Right lobe of liver (tissue), 6 donors: ENCODE results near the gene SLC10A7. TPM values are rescaled to one million over a fixed set of nuclear protein-coding genes. Genes with fewer than 3 reads are reported as not detected.

Experiments
- ATAC-seq, 4 donors: fragments of 200-7000 bp; cut with Tn5 transposase; one replicate each; pipeline ENCODE4 v1.9.1; 2020; ENCODE audit warnings: mild to moderate bottlenecking in 4 of 4, moderate library complexity in 4 of 4
- DNase-seq, 3 donors: peaks; one replicate each; pipeline ENCODE4 v3.0.0-alpha.2; 2020
- H3K27ac ChIP-seq, 3 donors: fragments of 200-600 bp; one replicate each; pipeline ENCODE4 v1.8.0; 2022
- H3K27me3 ChIP-seq, 2 donors: fragments of 200-600 bp; one replicate each; pipeline ENCODE4 v1.8.0; 2022
- H3K36me3 ChIP-seq, 4 donors: fragments of 200-600 bp; sonication (generic) in 1 of 4; one replicate each; pipeline versions ENCODE4 v1.5.1 to v1.8.0; 2017 to 2022; ENCODE audit warnings: control low read depth in 1 of 4
- H3K4me1 ChIP-seq, 4 donors: fragments of 200-600 bp; sonication (generic) in 1 of 4; one replicate each; pipeline versions ENCODE4 v1.5.1 to v1.8.0; 2017 to 2022; ENCODE audit warnings: control low read depth in 1 of 4
- H3K4me3 ChIP-seq, 3 donors: fragments of 200-600 bp; one replicate each; pipeline ENCODE4 v1.8.0; 2022
- H3K9me3 ChIP-seq, 4 donors: fragments of 200-600 bp; sonication (generic) in 1 of 4; one replicate each; pipeline versions ENCODE4 v1.5.1 to v1.8.0; 2017 to 2022; ENCODE audit warnings: control low read depth in 1 of 4
- POLR2A ChIP-seq: fragments of 450-650 bp; IDR thresholded peaks from one replicate; pipeline ENCODE4 v1.6.1; 2017; ENCODE audit warnings: antibody characterized with exemption, mild to moderate bottlenecking
- WGBS: methylation state at CpG from one replicate; pipeline ENCODE4 v1.1.6; 2018; ENCODE audit warnings: low coverage, low lambda C conversion rate; ENCODE audit not compliant: insufficient coverage; ENCODE audit errors: missing lambda C conversion rate; 5-methylcytosine and 5-hydroxymethylcytosine counted together
- intact Hi-C, 2 donors: fragments of 100-400 bp; cut with DNase I; formaldehyde crosslinking; loops; one replicate each; pipeline versions ENCODE4 v1.11.2 to v1.14.1; 2022
- total RNA-seq, 6 experiments: library from RNA; depleted of rRNA in 2 of 6; stranded (reverse); fragments of >200 nt in 2 of 6; fragmentation: NEBNext Ultra II Directional in 3 of 6; extraction: Animal tissue kit (Norgen Biotek cat#: 25700) in 3 of 6; gene quantifications; one replicate each; pipeline versions ENCODE4 v1.1.0 to v1.2.4, GENCODE V29; 2016 to 2023
- TF ChIP-seq, protein P1 (sequence below), 4 donors: fragments of 200-600 bp in 3 of 4; fragments of 450-650 bp in 1 of 4; IDR thresholded peaks; one replicate each; pipeline versions ENCODE4 v1.5.1 to v1.8.0; 2016 to 2022; ENCODE audit warnings: antibody characterized with exemption in 4 of 4, mild to moderate bottlenecking in 2 of 4
- donor health status: DM: no; HTN: yes; CAD: no.
- donor health status: DM: no; HTN: no; CAD: no.
- donor health status: DM: no; HTN: no; CAD: no.
- donor health status: DM: no; HTN: yes; CAD: no.
- donor health status: DM: no; HTN: yes; CAD: no.

The SLC10A7 gene
- total RNA-seq, 6 experiments from 2014 or later = 6.3 to 13.5 (median 9.5) TPM

DNA sequence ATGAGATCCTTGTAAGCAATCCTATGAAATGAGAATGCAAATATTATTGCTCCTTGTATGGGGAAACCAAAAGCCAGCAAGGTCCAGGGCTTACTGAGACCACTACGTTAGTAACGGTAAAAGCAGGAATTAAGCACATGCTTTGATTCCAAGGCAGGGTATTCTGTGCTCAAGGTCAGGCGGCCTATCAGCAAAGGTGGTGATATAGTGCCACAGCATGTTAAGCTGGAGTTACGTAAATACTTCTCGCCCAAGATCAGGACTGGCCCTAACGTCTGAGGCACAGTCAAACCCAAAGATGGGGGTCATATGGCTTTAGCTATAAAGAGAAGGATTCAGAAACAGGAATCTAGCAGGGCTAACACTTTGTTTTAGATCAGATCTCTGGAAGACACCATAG, 27.6 kb downstream of the SLC10A7 start:
- Histone ChIP-seq H3K27me3 (no peaks in the 10 kb centered on the region), H3K4me1 (no peaks in the 10 kb centered on the region), H3K36me3 (no peaks in the 10 kb centered on the region), H3K27ac (no peak overlapping the region), H3K9me3 (no peaks in the 10 kb centered on the region), H3K4me3 (no peak overlapping the region)
- DNase-seq (no peak), ATAC-seq (no peak)
- TF ChIP-seq, protein P1, sequence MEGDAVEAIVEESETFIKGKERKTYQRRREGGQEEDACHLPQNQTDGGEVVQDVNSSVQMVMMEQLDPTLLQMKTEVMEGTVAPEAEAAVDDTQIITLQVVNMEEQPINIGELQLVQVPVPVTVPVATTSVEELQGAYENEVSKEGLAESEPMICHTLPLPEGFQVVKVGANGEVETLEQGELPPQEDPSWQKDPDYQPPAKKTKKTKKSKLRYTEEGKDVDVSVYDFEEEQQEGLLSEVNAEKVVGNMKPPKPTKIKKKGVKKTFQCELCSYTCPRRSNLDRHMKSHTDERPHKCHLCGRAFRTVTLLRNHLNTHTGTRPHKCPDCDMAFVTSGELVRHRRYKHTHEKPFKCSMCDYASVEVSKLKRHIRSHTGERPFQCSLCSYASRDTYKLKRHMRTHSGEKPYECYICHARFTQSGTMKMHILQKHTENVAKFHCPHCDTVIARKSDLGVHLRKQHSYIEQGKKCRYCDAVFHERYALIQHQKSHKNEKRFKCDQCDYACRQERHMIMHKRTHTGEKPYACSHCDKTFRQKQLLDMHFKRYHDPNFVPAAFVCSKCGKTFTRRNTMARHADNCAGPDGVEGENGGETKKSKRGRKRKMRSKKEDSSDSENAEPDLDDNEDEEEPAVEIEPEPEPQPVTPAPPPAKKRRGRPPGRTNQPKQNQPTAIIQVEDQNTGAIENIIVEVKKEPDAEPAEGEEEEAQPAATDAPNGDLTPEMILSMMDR (IDR thresholded peaks at IDR 0.05) = no peak
- TF ChIP-seq POLR2A = no peak
- WGBS = 96% methylated on average over 6 of the region's 6 CpGs
- intact Hi-C loops = no loop called here

DNA sequence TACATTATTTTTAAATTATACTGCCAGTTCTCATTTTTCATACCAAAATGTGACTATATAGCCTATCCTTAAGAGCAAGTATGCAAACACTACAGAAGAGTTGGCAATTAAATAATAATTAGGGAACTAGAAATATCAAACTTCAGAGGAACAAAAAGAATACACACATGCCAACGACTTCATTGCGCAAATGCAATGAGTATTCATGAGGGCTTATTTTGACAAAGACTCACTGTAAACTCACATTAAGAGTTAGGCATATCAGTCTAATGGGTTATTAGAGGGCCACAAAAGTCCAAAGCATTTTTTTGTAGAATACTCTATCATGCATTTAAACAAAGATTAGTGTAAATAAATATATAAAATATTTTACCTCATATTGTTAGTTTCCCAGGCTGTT, 31.6 kb downstream of the SLC10A7 start:
- H3K27me3 ChIP-seq = no peaks in the 10 kb centered on the region
- H3K4me3 ChIP-seq = no peak overlapping the region
- TF ChIP-seq, protein P1 (IDR thresholded peaks at IDR 0.05) = peak in 1 of 4 donors; percentile 4
- TF ChIP-seq POLR2A = no peak
- H3K4me1 ChIP-seq = no peaks in the 10 kb centered on the region
- no peak for DNase-seq
- ATAC-seq = no peak
- no peak overlapping the region for H3K27ac ChIP-seq
- intact Hi-C loops = no loop called here
- no peaks in the 10 kb centered on the region for H3K36me3 ChIP-seq
- 74% methylated on average over 2 of the region's 2 CpGs for WGBS
- no peaks in the 10 kb centered on the region for H3K9me3 ChIP-seq

DNA sequence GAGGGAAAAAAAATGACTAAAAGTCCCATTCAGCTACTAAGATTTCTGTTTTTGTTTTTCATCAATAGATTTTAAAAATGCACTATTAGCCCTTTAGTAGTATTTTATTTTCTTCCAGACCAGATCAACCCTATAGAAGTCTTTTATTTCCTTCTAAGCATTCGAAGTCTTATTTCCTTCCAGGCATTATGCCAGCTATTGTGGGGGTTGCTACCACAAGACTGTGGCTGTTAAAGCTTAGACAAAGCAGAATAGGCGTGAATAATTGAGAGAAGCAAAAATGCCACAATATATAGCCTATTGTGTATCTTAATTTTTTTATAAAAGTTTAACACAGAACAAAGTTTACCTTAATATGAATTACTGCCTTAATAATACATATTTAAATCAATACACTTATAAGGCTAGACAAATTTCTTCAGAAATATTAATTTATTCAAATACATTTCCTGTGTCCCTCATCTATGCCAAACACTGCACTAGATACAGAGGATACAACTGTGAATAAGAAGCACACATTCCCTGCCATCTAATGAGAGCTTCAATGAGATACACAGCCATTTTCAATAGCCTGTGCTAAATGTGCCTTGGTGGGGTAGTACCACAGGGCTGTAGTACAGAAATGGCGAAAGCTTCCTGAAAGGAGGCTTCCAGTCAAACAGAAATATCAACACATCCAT, 33.1 kb downstream of the SLC10A7 start:
- no peak overlapping the region for H3K27ac ChIP-seq
- WGBS = 57% methylated on average over 3 of the region's 3 CpGs
- intact Hi-C loops = no loop called here
- H3K4me3 ChIP-seq = no peak overlapping the region
- no peaks in the 10 kb centered on the region for H3K27me3 ChIP-seq
- ATAC-seq (no peak), DNase-seq (no peak)
- H3K9me3 ChIP-seq = no peaks in the 10 kb centered on the region
- H3K36me3 ChIP-seq = no peaks in the 10 kb centered on the region
- H3K4me1 ChIP-seq = no peaks in the 10 kb centered on the region
- no peak for TF ChIP-seq POLR2A
- TF ChIP-seq, protein P1 (IDR thresholded peaks at IDR 0.05) = no peak

DNA sequence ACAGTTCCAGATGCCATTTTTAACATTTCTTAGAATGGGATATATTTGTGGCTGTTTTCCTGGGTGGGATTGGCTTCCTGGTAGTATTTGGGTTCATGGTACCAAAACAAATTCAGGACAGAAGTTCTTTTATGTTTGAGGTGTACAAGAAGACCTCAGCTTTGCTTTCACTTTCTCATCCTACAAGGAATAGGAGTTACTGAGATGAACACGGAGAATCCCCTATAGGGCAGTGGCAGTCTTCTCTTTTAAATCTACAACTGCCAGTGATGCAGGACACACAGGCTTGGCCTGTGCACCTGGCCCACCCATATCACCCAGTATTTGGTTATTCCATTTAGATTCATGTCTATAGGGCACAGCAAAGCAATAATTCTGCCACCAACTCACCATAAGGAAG, 35.2 kb downstream of the SLC10A7 start:
- no peaks in the 10 kb centered on the region for H3K36me3 ChIP-seq
- no peak for DNase-seq
- no peak for ATAC-seq
- no peak overlapping the region for H3K4me3 ChIP-seq
- no peaks in the 10 kb centered on the region for H3K27me3 ChIP-seq
- WGBS = 86% methylated on average over 1 of the region's 1 CpG
- no peak for TF ChIP-seq POLR2A
- TF ChIP-seq, protein P1 (IDR thresholded peaks at IDR 0.05) = no peak
- no peak overlapping the region for H3K27ac ChIP-seq
- intact Hi-C loops = no loop called here
- no peaks in the 10 kb centered on the region for H3K4me1 ChIP-seq
- H3K9me3 ChIP-seq = no peaks in the 10 kb centered on the region

DNA sequence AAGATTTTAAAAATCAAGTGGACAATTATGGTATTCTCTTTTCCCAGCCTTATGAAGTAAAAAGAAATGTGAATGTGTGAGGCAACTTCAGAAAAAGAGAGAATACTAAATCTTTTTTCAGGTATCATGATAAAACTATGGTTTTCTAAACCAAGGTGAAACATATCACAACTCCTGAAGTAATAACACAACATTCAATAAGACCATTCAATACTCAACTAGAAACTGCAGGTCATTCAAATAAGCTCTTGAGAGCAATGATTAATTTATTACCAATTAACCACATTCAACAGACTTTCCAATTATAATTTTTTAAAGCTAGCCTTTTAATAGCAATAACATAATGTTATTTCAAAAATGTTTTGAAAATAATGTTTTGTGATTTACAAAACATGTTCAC, 35.8 kb downstream of the SLC10A7 start:
- TF ChIP-seq, protein P1 (IDR thresholded peaks at IDR 0.05) = no peak
- no peak for TF ChIP-seq POLR2A
- ATAC-seq = no peak
- intact Hi-C loops = no loop called here

More for the DNA sequence above, 35.8 kb downstream of the SLC10A7 start:
- Histone ChIP-seq H3K36me3 (no peaks in the 10 kb centered on the region), H3K4me1 (no peaks in the 10 kb centered on the region), H3K27ac (no peak overlapping the region), H3K4me3 (no peak overlapping the region), H3K27me3 (no peaks in the 10 kb centered on the region), H3K9me3 (no peaks in the 10 kb centered on the region)
- DNase-seq = no peak
